Thyroid gland (tissue), 4 donors: ENCODE data around the gene CARMIL1. TPM values are rescaled to one million over a fixed set of nuclear protein-coding genes. Genes with fewer than 3 reads are reported as not detected.

Experiments used
- DNase-seq, 2 donors: peaks; one replicate each; pipeline ENCODE4 v3.0.0-alpha.2; 2019
- H3K27ac ChIP-seq, 3 donors: fragments of 200-600 bp; sonication (generic); 1 replicate in 2 of 3; 2 replicates in 1 of 3; pipeline ENCODE4 v1.5.1; 2016 to 2019; ENCODE audit warnings: mild to moderate bottlenecking in 1 of 3, moderate library complexity in 1 of 3
- H3K27me3 ChIP-seq: fragments of 200-600 bp; sonication (generic); one replicate; pipeline ENCODE4 v1.5.1; 2019
- H3K36me3 ChIP-seq, 2 donors: fragments of 200-600 bp; sonication (generic); one replicate each; pipeline ENCODE4 v1.5.1; 2016 to 2019
- H3K4me1 ChIP-seq, 2 donors: fragments of 200-600 bp; sonication (generic); one replicate each; pipeline ENCODE4 v1.5.1; 2017 to 2019
- H3K4me3 ChIP-seq, 3 donors: fragments of 200-600 bp; sonication (generic); replicated peaks in 1 of 3; 1 replicate in 2 of 3; 2 replicates in 1 of 3; pipeline ENCODE4 v1.5.1; 2016; ENCODE audit warnings: mild to moderate bottlenecking in 1 of 3
- H3K9me3 ChIP-seq: fragments of 200-600 bp; sonication (generic); one replicate; pipeline ENCODE4 v1.5.1; 2017
- POLR2A ChIP-seq, 2 donors: fragments of 450-650 bp; IDR thresholded peaks; one replicate each; pipeline ENCODE4 v1.6.1; 2017; ENCODE audit warnings: antibody characterized with exemption in 2 of 2, mild to moderate bottlenecking in 2 of 2, moderate library complexity in 1 of 2
- WGBS, 2 donors: methylation state at CpG; one replicate each; pipeline ENCODE4 v1.1.5; 2017; 5-methylcytosine and 5-hydroxymethylcytosine counted together
- intact Hi-C: fragments of 100-400 bp; cut with DNase I; formaldehyde crosslinking; loops from one replicate; pipeline ENCODE4 v1.15.1; 2023
- total RNA-seq, 4 donors: library from RNA; depleted of rRNA; stranded (reverse); fragments of >200 nt; gene quantifications; one replicate each; pipeline ENCODE4 v1.2.3, GENCODE V29; 2016
- TF ChIP-seq, protein P1 (sequence below), 6 experiments: fragments of 200-600 bp in 3 of 6; fragments of 450-650 bp in 3 of 6; sonication (generic) in 3 of 6; IDR thresholded peaks; one replicate each; pipeline ENCODE4 v1.5.1; 2016 to 2019; ENCODE audit warnings: antibody characterized with exemption in 6 of 6, mild to moderate bottlenecking in 2 of 6, inconsistent platforms in 1 of 6, moderate library complexity in 1 of 6

CARMIL1 gene
- total RNA-seq, 4 donors from 2014 or later, result 24.7 to 34.4 (median 30.7) TPM

GRCh38 chr6:25599516-25600085 is 320.4 kb downstream of the CARMIL1 start:
- WGBS, 2 donors, result 30 to 40% methylated on average over 4 of the region's 4 CpGs
- Histone ChIP-seq H3K4me1 (peaks cover 0 to 8% of the 10 kb centered on the region in 2 donors), H3K4me3 (no peak overlapping the region), H3K27ac (peak overlapping the region in 2 of 3 donors; percentile 48 to 63), H3K36me3 (peaks cover 0 to 4% of the 10 kb centered on the region in 2 donors), H3K9me3 (no peaks in the 10 kb centered on the region), H3K27me3 (no peaks in the 10 kb centered on the region)
- peak; percentile 49 to 55 for DNase-seq
- intact Hi-C loops, result loop anchor here (5.0 to 10.0 kb wide), 2 partner anchors 105 to 337 kb away; no protein-coding TSS in a partner anchor
- TF ChIP-seq, protein P1, sequence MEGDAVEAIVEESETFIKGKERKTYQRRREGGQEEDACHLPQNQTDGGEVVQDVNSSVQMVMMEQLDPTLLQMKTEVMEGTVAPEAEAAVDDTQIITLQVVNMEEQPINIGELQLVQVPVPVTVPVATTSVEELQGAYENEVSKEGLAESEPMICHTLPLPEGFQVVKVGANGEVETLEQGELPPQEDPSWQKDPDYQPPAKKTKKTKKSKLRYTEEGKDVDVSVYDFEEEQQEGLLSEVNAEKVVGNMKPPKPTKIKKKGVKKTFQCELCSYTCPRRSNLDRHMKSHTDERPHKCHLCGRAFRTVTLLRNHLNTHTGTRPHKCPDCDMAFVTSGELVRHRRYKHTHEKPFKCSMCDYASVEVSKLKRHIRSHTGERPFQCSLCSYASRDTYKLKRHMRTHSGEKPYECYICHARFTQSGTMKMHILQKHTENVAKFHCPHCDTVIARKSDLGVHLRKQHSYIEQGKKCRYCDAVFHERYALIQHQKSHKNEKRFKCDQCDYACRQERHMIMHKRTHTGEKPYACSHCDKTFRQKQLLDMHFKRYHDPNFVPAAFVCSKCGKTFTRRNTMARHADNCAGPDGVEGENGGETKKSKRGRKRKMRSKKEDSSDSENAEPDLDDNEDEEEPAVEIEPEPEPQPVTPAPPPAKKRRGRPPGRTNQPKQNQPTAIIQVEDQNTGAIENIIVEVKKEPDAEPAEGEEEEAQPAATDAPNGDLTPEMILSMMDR (IDR thresholded peaks at IDR 0.05), result no peak
- TF ChIP-seq POLR2A (IDR thresholded peaks at IDR 0.05), result no peak

GRCh38 chr6:25601800-25602673 is 322.9 kb downstream of the CARMIL1 start:
- Histone ChIP-seq H3K9me3 (no peaks in the 10 kb centered on the region), H3K36me3 (no peaks in the 10 kb centered on the region), H3K4me3 (no peak overlapping the region), H3K27me3 (no peaks in the 10 kb centered on the region), H3K4me1 (peaks cover 0 to 8% of the 10 kb centered on the region in 2 donors), H3K27ac (no peak overlapping the region)
- intact Hi-C loops, result loop anchor here (5.0 to 10.0 kb wide), 2 partner anchors 107 to 340 kb away; no protein-coding TSS in a partner anchor
- DNase-seq, result no peak
- WGBS, 2 donors, result 26 to 30% methylated on average over 4 of the region's 4 CpGs
- TF ChIP-seq, protein P1 (IDR thresholded peaks at IDR 0.05), result peak in 5 of 6 experiments; percentile 7 to 77 (median 53)
- no peak for TF ChIP-seq POLR2A (IDR thresholded peaks at IDR 0.05)

- H3K27me3 ChIP-seq, result no peaks in the 10 kb centered on the region
- TF ChIP-seq POLR2A (IDR thresholded peaks at IDR 0.05), result no peak
- TF ChIP-seq, protein P1 (IDR thresholded peaks at IDR 0.05), result no peak
- no peaks in the 10 kb centered on the region for H3K36me3 ChIP-seq
- H3K9me3 ChIP-seq, result no peaks in the 10 kb centered on the region
- no peak overlapping the region for H3K4me3 ChIP-seq
- WGBS, 2 donors, result 97% methylated on average over 1 of the region's 1 CpG
- intact Hi-C loops, result loop anchor here (5.0 to 10.0 kb wide), 2 partner anchors 108 to 340 kb away; no protein-coding TSS in a partner anchor
- H3K4me1 ChIP-seq, result peaks cover 0 to 8% of the 10 kb centered on the region in 2 donors
- no peak for DNase-seq
- no peak overlapping the region for H3K27ac ChIP-seq
Measured at GRCh38 chr6:25602674-25602982, 323.5 kb downstream of the CARMIL1 start.

DNA sequence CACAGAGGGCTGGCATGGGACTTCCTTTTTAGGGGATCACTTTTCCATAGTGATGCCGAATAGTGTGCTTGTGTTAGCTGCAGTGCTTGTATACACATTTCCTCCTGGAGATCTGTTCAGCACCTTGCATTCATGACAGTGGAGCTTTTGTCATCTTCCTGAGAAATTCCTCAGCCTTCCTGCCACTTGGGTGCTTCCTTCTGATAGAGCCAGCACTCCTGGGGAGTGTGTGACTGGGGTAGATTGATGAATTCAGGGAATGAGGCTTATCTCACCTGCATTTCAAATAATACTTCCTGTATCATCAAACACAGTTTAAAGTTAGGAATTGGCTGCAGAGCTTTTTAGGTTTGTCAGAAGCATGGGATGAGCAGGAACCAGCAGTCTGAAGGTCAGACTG is 324.1 kb downstream of the CARMIL1 start:
- 93 to 100% methylated on average over 1 of the region's 1 CpG for WGBS, 2 donors
- intact Hi-C loops, result loop anchor here (5.0 to 10.0 kb wide), 2 partner anchors 108 to 341 kb away; no protein-coding TSS in a partner anchor
- no peak for DNase-seq
- Histone ChIP-seq H3K9me3 (no peaks in the 10 kb centered on the region), H3K27ac (no peak overlapping the region), H3K27me3 (no peaks in the 10 kb centered on the region), H3K4me3 (no peak overlapping the region), H3K36me3 (no peaks in the 10 kb centered on the region), H3K4me1 (peaks cover 0 to 8% of the 10 kb centered on the region in 2 donors)
- TF ChIP-seq, protein P1 (IDR thresholded peaks at IDR 0.05), result no peak
- no peak for TF ChIP-seq POLR2A (IDR thresholded peaks at IDR 0.05)
